HG02798 (cell line): ENCODE measurements around the gene HOXA6.

Source experiments
- ATAC-seq: cut with Tn5 transposase; IDR thresholded peaks from one replicate; pipeline ENCODE4 v1.9.1; 2021; ENCODE audit warnings: mild to moderate bottlenecking; ENCODE audit not compliant: unreplicated experiment, poor library complexity

HOXA6 gene

GRCh38 chr7:27141923-27142579 lies 5.5 kb downstream of the HOXA6 start:
- no peak for ATAC-seq

- no peak for ATAC-seq
Observed at GRCh38 chr7:27141137-27141922, 6.2 kb downstream of the HOXA6 start.

GRCh38 chr7:27140126-27140857 lies 7.3 kb downstream of the HOXA6 start:
- ATAC-seq = no peak

GRCh38 chr7:27139334-27140125 lies 8.0 kb downstream of the HOXA6 start:
- ATAC-seq = no peak

GRCh38 chr7:27138985-27139333 lies 8.6 kb downstream of the HOXA6 start:
- ATAC-seq = no peak

- no peak for ATAC-seq
Observed at GRCh38 chr7:27138472-27138871, 9.1 kb downstream of the HOXA6 start.

- ATAC-seq = no peak
Observed at GRCh38 chr7:27137640-27138315, 9.8 kb downstream of the HOXA6 start.

- ATAC-seq = no peak
Observed at GRCh38 chr7:27134392-27134791, 13.2 kb downstream of the HOXA6 start.

- no peak for ATAC-seq
Observed at GRCh38 chr7:27133409-27134231, 14.0 kb downstream of the HOXA6 start.

GRCh38 chr7:27132978-27133377 lies 14.6 kb downstream of the HOXA6 start:
- no peak for ATAC-seq

- no peak for ATAC-seq
Observed at GRCh38 chr7:27132214-27132613, 15.4 kb downstream of the HOXA6 start.

- no peak for ATAC-seq
Observed at GRCh38 chr7:27131390-27131819, 16.2 kb downstream of the HOXA6 start.

- ATAC-seq = no peak
Observed at GRCh38 chr7:27130540-27131389, 16.8 kb downstream of the HOXA6 start, which contains the start of gene HOXA4. TSS of gene HOXA4 (minus strand) at chr7:27130757. CDS start at chr7:27130733, 24 bp downstream.

- ATAC-seq = no peak
Observed at GRCh38 chr7:27129729-27130539, 17.6 kb downstream of the HOXA6 start.

- ATAC-seq = no peak
Observed at GRCh38 chr7:27128776-27129728, 18.5 kb downstream of the HOXA6 start.

GRCh38 chr7:27128034-27128433 lies 19.5 kb downstream of the HOXA6 start:
- ATAC-seq = no peak
